GM13976 (cell line): ENCODE results near the gene FUZ.

ENCODE experiments used
- DNase-seq: peaks from one replicate; pipeline ENCODE4 v3.0.0; 2012; ENCODE audit warnings: low spot score
- CTCF ChIP-seq: IDR thresholded peaks from 2 replicates; pipeline ENCODE4 v1.5.1; 2012; ENCODE audit warnings: borderline replicate concordance, mild to moderate bottlenecking; ENCODE audit not compliant: insufficient read depth; ENCODE audit errors: extremely low read depth, missing control alignments, control extremely low read depth
- in situ Hi-C: fragments of 300-500 bp; cut with MboI; formaldehyde crosslinking; loops from one replicate; pipeline ENCODE4 v1.12.0; 2022; ENCODE audit warnings: low sequenced_read_pairs, mixed read lengths, inconsistent platforms; ENCODE audit not compliant: unreplicated experiment

Gene FUZ

DNA sequence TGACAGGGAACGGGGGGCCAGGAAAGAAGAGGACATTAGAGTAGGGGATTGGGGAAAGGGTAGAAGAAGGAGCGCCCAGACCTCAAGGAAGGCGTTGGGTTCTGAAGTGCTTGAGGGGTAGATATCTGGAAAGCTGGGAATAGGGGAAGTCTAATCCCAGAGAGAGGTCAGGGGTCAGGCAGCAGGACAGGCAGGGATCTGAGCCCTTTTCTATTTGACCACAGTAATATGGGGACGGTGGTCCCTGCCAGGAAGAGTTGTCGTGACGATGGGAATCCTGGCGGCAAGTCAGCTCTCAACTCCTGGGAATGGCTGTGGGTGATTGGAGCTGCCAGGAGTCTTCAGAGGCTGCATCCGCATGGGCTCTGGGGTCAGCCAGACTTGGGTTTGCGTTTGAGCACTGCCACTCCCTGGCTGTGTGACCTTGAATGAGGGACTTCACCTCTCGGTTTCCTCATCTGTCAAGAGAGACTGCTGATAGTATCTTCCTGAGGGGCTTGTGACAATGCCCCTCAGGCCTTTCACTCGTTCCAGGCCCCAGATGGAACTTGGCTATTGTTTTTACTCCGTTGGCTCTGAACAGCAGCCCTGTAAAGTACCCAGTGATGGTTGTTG, 45.0 kb downstream of the FUZ start:
- in situ Hi-C loops: no loop called here
- no peak for TF ChIP-seq CTCF
- DNase-seq: no peak

DNA sequence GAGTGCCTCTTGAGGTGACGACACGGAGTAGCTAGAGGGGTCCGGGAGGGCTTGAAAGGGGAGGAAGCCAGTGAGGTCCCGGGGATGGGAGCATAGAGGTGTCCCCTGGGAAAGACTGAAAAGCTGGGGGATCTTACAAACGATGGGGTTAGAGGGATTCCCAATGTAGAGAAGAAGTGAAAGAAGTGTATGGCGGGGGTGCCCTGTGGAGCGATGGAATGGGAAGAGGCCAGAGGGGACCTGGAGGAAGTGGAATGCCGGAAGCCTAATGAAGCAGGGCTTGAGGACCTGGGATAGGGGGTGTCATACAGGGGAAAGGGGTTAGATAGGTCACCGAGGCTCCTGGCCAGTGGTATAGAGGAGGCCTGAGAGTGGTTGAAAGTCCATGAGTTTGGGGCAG, 45.7 kb downstream of the FUZ start:
- TF ChIP-seq CTCF: no peak
- in situ Hi-C loops: no loop called here
- DNase-seq: no peak

- no peak for DNase-seq
- no peak for TF ChIP-seq CTCF
- in situ Hi-C loops: no loop called here
Observed at GRCh38 chr19:49766930-49767299, 46.2 kb downstream of the FUZ start, which contains the start of gene AP2A1. AP2A1 (plus strand) TSS chr19:49767001; CDS start chr19:49767134, 133 bp downstream.

- DNase-seq: peak; percentile 100
- in situ Hi-C loops: no loop called here
- no peak for TF ChIP-seq CTCF
Observed at GRCh38 chr19:49766007-49766929, 46.8 kb downstream of the FUZ start.

DNA sequence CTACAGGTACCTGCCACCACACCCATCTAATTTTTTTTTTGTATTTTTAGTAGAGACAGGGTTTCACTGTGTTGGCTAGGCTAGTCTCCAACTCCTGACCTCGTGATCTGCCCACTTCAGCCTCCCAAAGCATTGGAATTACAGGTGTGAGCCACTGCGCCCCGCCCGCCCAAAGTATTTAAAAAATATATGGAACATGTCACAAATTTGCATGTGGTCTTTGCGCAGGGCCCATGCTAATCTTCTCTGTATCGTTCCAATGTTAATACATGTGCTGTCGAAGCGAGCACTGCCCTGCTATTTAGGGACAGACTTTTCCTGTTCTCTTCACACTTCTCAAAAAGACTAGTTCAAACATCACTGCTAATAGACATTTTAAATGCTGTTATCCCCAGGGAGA, 48.8 kb downstream of the FUZ start:
- DNase-seq: no peak
- in situ Hi-C loops: no loop called here
- TF ChIP-seq CTCF: no peak

DNA sequence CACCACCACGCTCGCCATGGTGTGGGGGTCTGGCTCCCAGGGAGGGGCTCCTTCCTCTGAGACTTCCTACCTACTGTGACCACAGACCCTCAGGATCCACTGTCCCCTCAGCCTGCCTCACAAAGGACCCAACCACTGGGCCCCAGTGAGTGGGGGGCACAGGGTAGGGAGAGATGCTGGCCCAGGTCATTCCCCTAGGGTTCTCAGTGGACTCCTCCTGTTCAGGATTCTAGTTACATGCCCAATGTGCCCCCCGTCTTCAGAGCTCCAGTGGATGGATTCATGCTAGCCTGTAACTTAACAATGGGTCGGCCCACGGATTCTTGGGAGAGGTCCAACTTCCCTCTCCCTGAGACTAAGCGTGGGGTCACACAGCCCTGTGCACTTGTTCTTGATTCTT, 49.9 kb downstream of the FUZ start, which contains the start of gene TSKS:
TSKS (minus strand) TSS at position 77 of the 400 bp plus-strand sequence; CDS start at position 18, 59 bp downstream.
- in situ Hi-C loops: no loop called here
- no peak for TF ChIP-seq CTCF
- no peak for DNase-seq
